CD14-positive monocyte (primary cell): Measurements from ENCODE around the gene CFAP97D1. TPM values are rescaled to one million over a fixed set of nuclear protein-coding genes. Genes with fewer than 3 reads are reported as not detected.
"Not testable (repeated sequence)": the region's sequence is repeated elsewhere in the genome, so short reads cannot be mapped to it uniquely, and the experiment has no call there.

ENCODE experiments used
- DNase-seq, 3 donors: peaks; one replicate each; pipeline ENCODE4 v3.0.0-alpha.2; 2011 to 2022
- H2AFZ ChIP-seq: 2 replicates; pipeline ENCODE4 v1.6.0; 2012; ENCODE audit warnings: mild to moderate bottlenecking, low read depth, low read length, inconsistent platforms; ENCODE audit not compliant: insufficient read depth, poor library complexity, severe bottlenecking
- H3K27ac ChIP-seq, 2 donors: 1 replicate in 1 of 2; 2 replicates in 1 of 2; pipeline ENCODE4 v1.5.1; 2012 to 2013; ENCODE audit warnings: low read length in 2 of 2, control low read depth in 1 of 2, inconsistent platforms in 1 of 2, low read depth in 1 of 2, mild to moderate bottlenecking in 1 of 2
- H3K27me3 ChIP-seq, 2 donors: one replicate each; pipeline versions ENCODE4 v1.6.0 to v1.6.1; 2011 to 2013; ENCODE audit warnings: low read length in 2 of 2; ENCODE audit not compliant: control insufficient read depth in 2 of 2, insufficient read depth in 2 of 2
- H3K36me3 ChIP-seq, 2 donors: replicated peaks in 1 of 2; 1 replicate in 1 of 2; 2 replicates in 1 of 2; pipeline versions ENCODE4 v1.5.1 to v1.6.1; 2012 to 2013; ENCODE audit warnings: low read length in 2 of 2, control low read depth in 1 of 2, inconsistent platforms in 1 of 2, mild to moderate bottlenecking in 1 of 2; ENCODE audit not compliant: insufficient read depth in 2 of 2, control insufficient read depth in 1 of 2
- H3K4me1 ChIP-seq, 2 donors: 1 replicate in 1 of 2; 2 replicates in 1 of 2; pipeline versions ENCODE4 v1.5.1 to v1.6.1; 2012 to 2013; ENCODE audit warnings: low read length in 2 of 2, control low read depth in 1 of 2, inconsistent platforms in 1 of 2, mild to moderate bottlenecking in 1 of 2, moderate library complexity in 1 of 2; ENCODE audit not compliant: insufficient read depth in 2 of 2, control insufficient read depth in 1 of 2
- H3K4me2 ChIP-seq: replicated peaks from 2 replicates; pipeline ENCODE3; 2012; ENCODE audit warnings: low read length, moderate library complexity, mild to moderate bottlenecking; ENCODE audit not compliant: poor library complexity, severe bottlenecking; ENCODE audit errors: extremely low read depth
- H3K4me3 ChIP-seq, 3 experiments: fragments of 200-600 bp in 1 of 3; sonication (generic) in 1 of 3; replicated peaks in 1 of 3; 1 replicate in 2 of 3; 2 replicates in 1 of 3; pipeline ENCODE4 v1.5.1; 2011 to 2013; ENCODE audit warnings: low read length in 3 of 3, mild to moderate bottlenecking in 3 of 3, control low read depth in 2 of 3, low read depth in 2 of 3, inconsistent platforms in 1 of 3, moderate library complexity in 1 of 3
- H3K79me2 ChIP-seq: 2 replicates; pipeline ENCODE4 v1.6.0; 2012; ENCODE audit warnings: mild to moderate bottlenecking, control low read depth, inconsistent platforms, low read length, moderate library complexity; ENCODE audit not compliant: insufficient read depth
- H3K9ac ChIP-seq: 2 replicates; pipeline ENCODE4 v1.6.0; 2017; ENCODE audit warnings: low read length, mild to moderate bottlenecking; ENCODE audit not compliant: insufficient read depth, poor library complexity, severe bottlenecking
- H3K9me3 ChIP-seq, 2 donors: replicated peaks in 1 of 2; 1 replicate in 1 of 2; 2 replicates in 1 of 2; pipeline versions ENCODE4 v1.5.1 to v1.6.1; 2012 to 2013; ENCODE audit warnings: low read length in 2 of 2, control low read depth in 1 of 2; ENCODE audit not compliant: control insufficient read depth in 1 of 2, insufficient read depth in 1 of 2
- H4K20me1 ChIP-seq: 2 replicates; pipeline ENCODE4 v1.6.0; 2012; ENCODE audit warnings: mild to moderate bottlenecking, low read length, control low read depth, moderate library complexity; ENCODE audit not compliant: insufficient read depth
- H3K27ac Mint-ChIP-seq, 7 donors: one replicate each; pipeline ENCODE4 v1.8.0; 2020; ENCODE audit warnings: mild to moderate bottlenecking in 7 of 7, mixed read lengths in 7 of 7, moderate library complexity in 6 of 7, inconsistent platforms in 2 of 7
- H3K27me3 Mint-ChIP-seq, 3 donors: one replicate each; pipeline ENCODE4 v1.8.0; 2021 to 2022; ENCODE audit warnings: low read depth in 3 of 3, mild to moderate bottlenecking in 3 of 3, mixed read lengths in 3 of 3, moderate library complexity in 3 of 3, inconsistent platforms in 1 of 3
- H3K36me3 Mint-ChIP-seq, 2 donors: one replicate each; pipeline ENCODE4 v1.8.0; 2020; ENCODE audit warnings: mixed read lengths in 2 of 2, inconsistent platforms in 1 of 2, mild to moderate bottlenecking in 1 of 2
- H3K4me1 Mint-ChIP-seq: one replicate; pipeline ENCODE4 v1.8.0; 2020; ENCODE audit warnings: mild to moderate bottlenecking, mixed read lengths
- H3K4me3 Mint-ChIP-seq, 2 donors: one replicate each; pipeline ENCODE4 v1.8.0; 2020; ENCODE audit warnings: mild to moderate bottlenecking in 2 of 2, mixed read lengths in 2 of 2, moderate library complexity in 1 of 2
- H3K9me3 Mint-ChIP-seq, 7 donors: one replicate each; pipeline ENCODE4 v1.8.0; 2020 to 2022; ENCODE audit warnings: mixed read lengths in 7 of 7, mild to moderate bottlenecking in 6 of 7, moderate library complexity in 6 of 7, inconsistent platforms in 2 of 7
- CTCF ChIP-seq: fragments of 200-600 bp; IDR thresholded peaks from one replicate; pipeline ENCODE4 v1.8.0; 2022; ENCODE audit warnings: antibody characterized with exemption, mild to moderate bottlenecking
- WGBS: methylation state at CpG from one replicate; pipeline ENCODE4 v1.1.5; 2013; ENCODE audit warnings: missing lambda C conversion rate; ENCODE audit not compliant: insufficient coverage; 5-methylcytosine and 5-hydroxymethylcytosine counted together
- intact Hi-C, 2 donors: fragments of 100-400 bp; cut with micrococcal nuclease; formaldehyde crosslinking; loops; one replicate each; pipeline versions ENCODE4 v1.15.0 to v1.15.1; 2023
- polyA plus RNA-seq, 3 donors: library from polyadenylated mRNA; depleted of rRNA in 1 of 3; unstranded in 2 of 3; stranded (reverse) in 1 of 3; fragments of 300-500 nt in 2 of 3; fragments of >200 nt in 1 of 3; fragmentation: Illumina TruSeq in 2 of 3; gene quantifications; 1 replicate in 2 of 3; 2 replicates in 1 of 3; pipeline ENCODE4 v1.2.3, GENCODE V29; 2012 to 2021

Gene CFAP97D1
- polyA plus RNA-seq, 3 donors: 0.07 TPM; not detected in 2

GRCh38 chr17:43790311-43790940 is 10.2 kb downstream of the CFAP97D1 start:
- no peak for TF ChIP-seq CTCF
- H3K27ac ChIP-seq: no peak overlapping the region
- H4K20me1 ChIP-seq: no peaks in the 10 kb centered on the region
- Mint-ChIP-seq H3K9me3 (no peaks in the 10 kb centered on the region), H3K4me3 (no peak overlapping the region), H3K4me1 (peaks cover 22% of the 10 kb centered on the region), H3K36me3 (no peaks in the 10 kb centered on the region), H3K27ac (no peak overlapping the region), H3K27me3 (peaks cover 0 to 6% (median 0%) of the 10 kb centered on the region in 3 donors)
- no peak overlapping the region for H3K4me2 ChIP-seq
- H2AFZ ChIP-seq: no peak overlapping the region
- no peaks in the 10 kb centered on the region for H3K27me3 ChIP-seq
- H3K4me3 ChIP-seq: no peak overlapping the region
- no peaks in the 10 kb centered on the region for H3K36me3 ChIP-seq
- H3K79me2 ChIP-seq: no peaks in the 10 kb centered on the region
- no peak for DNase-seq
- intact Hi-C loops: no loop called here
- H3K9ac ChIP-seq: no peak overlapping the region
- H3K9me3 ChIP-seq: no peaks in the 10 kb centered on the region
- H3K4me1 ChIP-seq: peaks cover 8 to 25% of the 10 kb centered on the region in 2 donors
- 79% methylated on average over 6 of the region's 14 CpGs for WGBS

GRCh38 chr17:43791589-43791988 is 11.4 kb downstream of the CFAP97D1 start:
- H3K27me3 Mint-ChIP-seq: peaks cover 0 to 6% (median 2%) of the 10 kb centered on the region in 3 donors
- H3K4me3 Mint-ChIP-seq: no peak overlapping the region
- H3K4me2 ChIP-seq: no peak overlapping the region

GRCh38 chr17:43792668-43793067 is 12.4 kb downstream of the CFAP97D1 start:
- not testable (repeated sequence) for H3K4me1 Mint-ChIP-seq, DNase-seq, H3K27me3 Mint-ChIP-seq

More at GRCh38 chr17:43791589-43791988, 11.4 kb downstream of the CFAP97D1 start:
- WGBS: no CpG with 5 or more reads among the region's 3 CpGs
- intact Hi-C loops: no loop called here
- Histone ChIP-seq H3K4me1 (peaks cover 5 to 16% of the 10 kb centered on the region in 2 donors), H3K27me3 (no peaks in the 10 kb centered on the region), H3K4me3 (no peak overlapping the region), H4K20me1 (no peaks in the 10 kb centered on the region), H3K9me3 (no peaks in the 10 kb centered on the region), H3K27ac (no peak overlapping the region), H3K9ac (no peak overlapping the region), H2AFZ (no peak overlapping the region), H3K36me3 (no peaks in the 10 kb centered on the region), H3K79me2 (no peaks in the 10 kb centered on the region)
- Mint-ChIP-seq H3K4me1 (peaks cover 15% of the 10 kb centered on the region), H3K9me3 (no peaks in the 10 kb centered on the region), H3K27ac (no peak overlapping the region), H3K36me3 (no peaks in the 10 kb centered on the region)
- TF ChIP-seq CTCF: no peak
- DNase-seq: no peak

More at GRCh38 chr17:43792668-43793067, 12.4 kb downstream of the CFAP97D1 start:
- H3K9ac ChIP-seq, H2AFZ ChIP-seq, H3K27me3 ChIP-seq, H3K36me3 Mint-ChIP-seq, H3K27ac ChIP-seq, H3K9me3 ChIP-seq, H3K4me2 ChIP-seq, H3K79me2 ChIP-seq, H3K27ac Mint-ChIP-seq, H3K4me3 ChIP-seq, H3K4me3 Mint-ChIP-seq, H3K9me3 Mint-ChIP-seq, H4K20me1 ChIP-seq, H3K36me3 ChIP-seq, intact Hi-C loops, H3K4me1 ChIP-seq: not testable (repeated sequence)
- no CpG with 5 or more reads among the region's 4 CpGs for WGBS
